Left lung (tissue), 10 donors: ENCODE results near the gene ATP6V0A1. TPM values are rescaled to one million over a fixed set of nuclear protein-coding genes. Genes with fewer than 3 reads are reported as not detected.
A peak's percentile ranks its signal among the peaks of the same experiment; 100 is the strongest.

Experiments used
- ATAC-seq: fragments of 200-7000 bp; cut with Tn5 transposase; one replicate; pipeline ENCODE4 v1.9.1; 2020; ENCODE audit warnings: moderate library complexity
- DNase-seq, 4 donors: peaks; one replicate each; pipeline ENCODE4 v3.0.0-alpha.2; 2013 to 2020
- H3K27ac ChIP-seq, 2 donors: fragments of 200-600 bp; sonication (generic) in 1 of 2; one replicate each; pipeline versions ENCODE4 v1.5.0 to v1.8.0; 2020 to 2021
- H3K27me3 ChIP-seq, 2 donors: fragments of 200-600 bp; sonication (generic) in 1 of 2; one replicate each; pipeline versions ENCODE4 v1.5.0 to v1.8.0; 2020 to 2021
- H3K36me3 ChIP-seq, 2 donors: fragments of 200-600 bp; sonication (generic) in 1 of 2; one replicate each; pipeline versions ENCODE4 v1.5.0 to v1.8.0; 2020 to 2021
- H3K4me1 ChIP-seq, 2 donors: fragments of 200-600 bp; one replicate each; pipeline ENCODE4 v1.8.0; 2021
- H3K4me3 ChIP-seq, 2 donors: fragments of 200-600 bp; sonication (generic) in 1 of 2; one replicate each; pipeline versions ENCODE4 v1.5.0 to v1.8.0; 2020 to 2021; ENCODE audit warnings: mild to moderate bottlenecking in 1 of 2
- H3K9me3 ChIP-seq, 2 donors: fragments of 200-600 bp; sonication (generic) in 1 of 2; one replicate each; pipeline versions ENCODE4 v1.5.0 to v1.8.0; 2020 to 2021
- CTCF ChIP-seq, 2 donors: fragments of 200-600 bp; sonication (generic) in 1 of 2; IDR thresholded peaks; one replicate each; pipeline versions ENCODE4 v1.5.0 to v1.8.0; 2021; ENCODE audit warnings: antibody characterized with exemption in 2 of 2
- intact Hi-C, 2 donors: fragments of 100-400 bp; cut with DNase I; formaldehyde crosslinking; loops; one replicate each; pipeline versions ENCODE4 v1.11.2 to v1.14.2; 2022
- polyA plus RNA-seq, 6 donors: library from polyadenylated mRNA; unstranded; fragments of 120-200 nt; gene quantifications; one replicate each; pipeline ENCODE4 v1.2.1, GENCODE V29; 2013; ENCODE audit not compliant: insufficient read length in 6 of 6
- total RNA-seq, 2 donors: library from RNA; stranded (reverse); fragmentation: NEBNext Ultra II Directional; extraction: Animal tissue kit (Norgen Biotek cat#: 25700); gene quantifications; one replicate each; pipeline ENCODE4 v1.2.1, GENCODE V29; 2021
- donor health status: DM: no; HTN: yes; CAD: no.
- donor health status: DM: no; HTN: no; CAD: no.

The ATP6V0A1 gene
- total and polyA plus RNA-seq, 8 donors = 46.1 to 103 (median 57.3) TPM

- no peak overlapping the region for H3K4me3 ChIP-seq
- no peak overlapping the region for H3K27ac ChIP-seq
- H3K36me3 ChIP-seq = no peaks in the 10 kb centered on the region
- no peak for TF ChIP-seq CTCF (IDR thresholded peaks at IDR 0.05)
- peaks cover 0 to 51% of the 10 kb centered on the region in 2 donors for H3K27me3 ChIP-seq
- peaks cover 5 to 46% of the 10 kb centered on the region in 2 donors for H3K4me1 ChIP-seq
- ATAC-seq (no peak), DNase-seq (no peak)
- H3K9me3 ChIP-seq = no peaks in the 10 kb centered on the region
- intact Hi-C loops = loop anchor here in 1 of 2 donors (5.0 kb wide), 1 partner anchor 92 kb away; no protein-coding TSS in a partner anchor
Observed at GRCh38 chr17:42424991-42425610, 33.6 kb upstream of the ATP6V0A1 start.

- Histone ChIP-seq H3K4me1 (peaks cover 0 to 19% of the 10 kb centered on the region in 2 donors), H3K27ac (peak overlapping the region; percentile 23 to 26), H3K9me3 (no peaks in the 10 kb centered on the region), H3K4me3 (no peak overlapping the region), H3K27me3 (peaks cover 0 to 20% of the 10 kb centered on the region in 2 donors), H3K36me3 (no peaks in the 10 kb centered on the region)
- intact Hi-C loops = no loop called here
- ATAC-seq (peak; percentile 88), DNase-seq (peak in 3 of 4 donors; percentile 42 to 76 (median 55))
- TF ChIP-seq CTCF (IDR thresholded peaks at IDR 0.05) = peak; percentile 49 to 68
Observed at GRCh38 chr17:42428141-42428944, 30.3 kb upstream of the ATP6V0A1 start.

GRCh38 chr17:42429726-42430447, 28.8 kb upstream of the ATP6V0A1 start:
- ATAC-seq = no peak
- TF ChIP-seq CTCF (IDR thresholded peaks at IDR 0.05) = no peak
- Histone ChIP-seq H3K27ac (no peak overlapping the region), H3K4me3 (no peak overlapping the region), H3K27me3 (peaks cover 0 to 5% of the 10 kb centered on the region in 2 donors), H3K9me3 (no peaks in the 10 kb centered on the region), H3K4me1 (peaks cover 0 to 16% of the 10 kb centered on the region in 2 donors), H3K36me3 (no peaks in the 10 kb centered on the region)
- peak in 2 of 4 donors; percentile 63 to 81 for DNase-seq
- intact Hi-C loops = no loop called here

GRCh38 chr17:42431758-42432161, 26.9 kb upstream of the ATP6V0A1 start:
- H3K9me3 ChIP-seq = no peaks in the 10 kb centered on the region
- no peaks in the 10 kb centered on the region for H3K27me3 ChIP-seq
- DNase-seq = peak in 2 of 4 donors; percentile 49 to 67
- H3K4me1 ChIP-seq = peaks cover 3 to 16% of the 10 kb centered on the region in 2 donors
- H3K27ac ChIP-seq = peak overlapping the region in 1 of 2 donors; percentile 62
- no peaks in the 10 kb centered on the region for H3K36me3 ChIP-seq
- peak; percentile 69 for ATAC-seq
- intact Hi-C loops = no loop called here
- H3K4me3 ChIP-seq = no peak overlapping the region
- TF ChIP-seq CTCF (IDR thresholded peaks at IDR 0.05) = no peak
